ENCODE results near the gene CLDN1.

CLDN1 gene, protein sequence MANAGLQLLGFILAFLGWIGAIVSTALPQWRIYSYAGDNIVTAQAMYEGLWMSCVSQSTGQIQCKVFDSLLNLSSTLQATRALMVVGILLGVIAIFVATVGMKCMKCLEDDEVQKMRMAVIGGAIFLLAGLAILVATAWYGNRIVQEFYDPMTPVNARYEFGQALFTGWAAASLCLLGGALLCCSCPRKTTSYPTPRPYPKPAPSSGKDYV

DNA sequence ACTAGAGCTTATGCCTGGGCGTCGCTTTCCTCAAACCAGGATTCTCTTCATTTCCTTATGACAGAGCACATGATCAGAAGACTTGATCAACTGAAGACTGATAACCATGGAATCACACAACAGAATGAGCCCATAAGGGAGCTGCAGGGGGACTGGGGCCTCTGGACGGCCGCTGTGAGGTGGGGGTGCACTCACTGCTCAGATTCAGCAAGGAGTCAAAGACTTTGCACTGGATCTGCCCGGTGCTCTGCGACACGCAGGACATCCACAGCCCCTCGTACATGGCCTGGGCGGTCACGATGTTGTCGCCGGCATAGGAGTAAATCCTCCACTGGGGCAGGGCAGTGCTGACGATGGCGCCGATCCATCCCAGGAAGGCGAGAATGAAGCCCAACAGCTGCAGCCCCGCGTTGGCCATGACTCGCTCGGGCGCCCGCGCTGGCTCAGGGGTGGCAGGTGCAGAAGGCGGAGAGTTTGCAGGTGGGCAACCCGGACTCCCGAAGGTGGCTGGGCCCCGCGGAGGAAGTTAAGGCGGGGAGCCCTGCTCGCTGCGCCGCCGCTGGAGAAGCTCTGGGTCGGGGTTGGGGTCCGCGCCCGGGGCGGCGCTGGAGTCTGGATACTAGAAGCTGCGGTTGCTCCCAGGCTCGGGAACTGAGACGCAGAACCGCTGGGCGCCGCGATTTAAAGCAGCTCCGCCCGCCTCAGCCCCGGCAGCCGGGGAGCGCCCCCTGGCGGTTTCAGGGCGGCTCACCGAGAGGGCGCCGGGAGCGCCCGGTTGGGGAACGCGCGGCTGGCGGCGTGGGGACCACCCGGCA, at the start of gene CLDN1:
Gene CLDN1, minus strand, starts transcription at position 658 of the 815 bp plus-strand sequence. Its CDS starts 240 bp downstream, at position 418.
- peak; percentile 56 for DNase-seq (ENCODE audit: low spot score)

GRCh38 chr3:190371152-190371551, 48.9 kb upstream of the CLDN1 start:
- no peak for DNase-seq (ENCODE audit: low spot score)

GRCh38 chr3:190370369-190370768, 48.1 kb upstream of the CLDN1 start:
- no peak for DNase-seq (ENCODE audit: low spot score)

DNA sequence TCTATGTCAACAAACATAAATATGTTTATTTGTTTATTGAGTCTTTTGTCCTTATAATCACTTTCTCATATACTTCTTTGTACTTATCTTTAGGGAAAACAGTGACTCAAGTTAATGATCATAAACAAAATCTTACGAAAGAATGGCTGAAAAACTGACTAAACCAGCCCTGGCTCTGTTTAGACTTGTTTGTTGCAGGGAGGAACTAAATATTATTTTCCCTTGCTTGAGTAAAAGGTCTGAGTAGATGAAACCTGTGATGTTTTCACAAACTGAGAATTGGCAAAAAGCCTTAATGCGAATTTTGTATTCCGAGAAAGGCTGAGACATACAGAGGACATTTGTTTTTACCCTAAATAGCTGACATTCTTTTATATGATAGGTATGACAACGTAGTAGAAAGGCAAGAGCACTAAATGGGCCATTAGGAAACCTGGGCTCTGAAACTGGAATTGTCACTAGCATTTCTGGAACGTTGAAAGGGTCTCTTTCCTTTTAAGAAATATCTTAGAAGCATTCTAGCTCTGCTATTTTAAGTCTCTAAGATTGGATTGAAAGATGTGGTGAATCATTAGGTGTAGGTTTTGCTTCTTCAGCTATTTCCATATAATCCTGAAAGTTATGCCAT, 47.5 kb upstream of the CLDN1 start:
- no peak for DNase-seq (ENCODE audit: low spot score)

DNA sequence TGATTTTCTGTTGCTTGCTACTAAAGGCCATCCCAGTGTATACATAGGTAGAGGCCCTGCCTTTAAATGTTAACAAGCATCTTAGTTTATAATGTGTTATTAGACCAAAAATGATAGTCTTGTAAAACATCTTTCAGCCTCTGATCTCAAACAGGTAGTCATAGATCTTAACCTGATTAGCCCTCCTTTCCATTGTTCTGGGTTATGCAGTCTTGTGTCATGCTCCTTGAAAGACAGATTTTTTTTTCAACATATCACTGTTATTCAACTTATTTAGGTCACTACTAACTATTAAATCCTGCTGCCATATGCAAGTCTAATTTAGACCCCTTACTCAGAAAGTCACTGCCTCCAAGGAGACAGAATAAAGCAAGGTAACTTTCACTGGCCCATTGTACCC, 46.6 kb upstream of the CLDN1 start:
- DNase-seq (ENCODE audit: low spot score): no peak

DNA sequence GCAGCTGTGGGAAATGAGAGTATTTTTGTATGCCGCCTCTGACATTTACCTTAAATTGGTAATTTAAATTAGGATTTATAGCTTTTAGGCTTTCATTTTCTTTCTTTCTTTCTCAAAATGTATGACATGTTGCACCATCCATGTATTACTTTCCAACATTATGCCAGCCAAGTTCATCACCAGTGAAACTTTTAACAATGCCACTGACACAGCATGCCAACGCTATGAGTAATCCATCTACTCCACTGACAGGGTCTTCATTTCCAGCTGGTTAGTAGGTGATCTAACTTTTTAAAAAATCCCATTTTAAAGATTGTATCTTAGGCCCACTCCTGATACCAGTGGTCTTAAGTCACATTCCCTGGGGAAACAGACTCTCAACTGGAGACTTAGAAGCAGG, 43.9 kb upstream of the CLDN1 start:
- DNase-seq (ENCODE audit: low spot score): no peak

DNA sequence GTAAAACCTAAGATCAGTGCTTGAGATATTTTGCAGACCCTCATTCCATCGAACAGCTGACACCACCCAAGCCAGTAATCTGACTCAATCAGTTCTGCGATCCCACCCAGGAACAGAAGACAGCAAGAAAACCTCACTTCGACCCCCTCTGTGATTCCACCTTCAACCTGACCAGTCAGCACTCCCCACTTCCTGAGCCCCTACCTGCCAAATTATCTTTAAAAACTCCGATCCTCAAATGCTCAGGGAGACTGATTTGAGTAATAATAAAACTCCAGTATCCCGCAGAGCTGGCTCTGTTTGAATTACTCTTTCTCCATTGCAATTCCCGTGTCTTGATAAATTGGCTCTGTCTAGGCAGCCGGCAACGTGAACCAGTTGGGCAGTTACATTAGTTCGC, 40.0 kb upstream of the CLDN1 start:
- DNase-seq (ENCODE audit: low spot score): no peak

GRCh38 chr3:190361791-190362190, 39.5 kb upstream of the CLDN1 start:
- no peak for DNase-seq (ENCODE audit: low spot score)

DNA sequence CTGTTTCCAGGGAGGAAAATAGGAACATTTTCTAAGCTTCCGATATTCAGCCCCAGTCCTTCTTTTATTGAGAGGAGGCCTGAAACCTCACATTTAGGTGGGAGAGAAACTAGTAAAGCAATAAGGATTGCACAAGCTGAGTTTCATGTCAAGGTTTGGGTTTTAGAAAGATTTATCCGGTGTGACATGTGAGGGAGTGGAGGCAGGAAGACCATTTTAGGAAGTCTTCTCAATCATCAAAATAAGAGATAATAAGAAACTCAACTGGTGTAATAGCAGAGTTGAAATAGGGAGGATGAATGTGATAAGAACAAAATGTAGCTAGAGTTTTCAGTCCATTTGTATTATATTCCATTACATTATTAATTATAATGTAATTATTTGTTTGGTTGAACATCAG, 38.0 kb upstream of the CLDN1 start:
- DNase-seq (ENCODE audit: low spot score): no peak

DNA sequence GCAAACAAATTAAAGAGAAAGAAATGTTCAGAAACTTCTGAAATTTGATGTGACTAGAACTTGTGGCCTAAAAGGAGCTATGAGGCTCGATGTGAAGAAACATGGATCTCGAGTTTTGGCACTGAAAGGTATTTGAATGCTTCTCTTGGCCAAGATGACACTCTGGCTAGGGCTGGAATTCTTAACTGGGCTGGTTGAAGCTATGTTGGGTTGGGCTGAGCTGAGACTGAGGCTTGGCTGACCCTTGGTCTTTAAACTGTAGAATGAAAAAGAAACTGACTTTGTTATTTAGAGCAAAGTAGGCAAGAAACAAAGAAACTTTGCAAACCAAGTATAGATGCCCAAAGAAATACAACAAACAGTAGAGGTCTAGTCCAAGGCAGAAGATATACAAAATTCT, 37.6 kb upstream of the CLDN1 start:
- no peak for DNase-seq (ENCODE audit: low spot score)

- no peak for DNase-seq (ENCODE audit: low spot score)
These were observed 35.2 kb upstream of the CLDN1 start for GRCh38 chr3:190357468-190357867.

DNA sequence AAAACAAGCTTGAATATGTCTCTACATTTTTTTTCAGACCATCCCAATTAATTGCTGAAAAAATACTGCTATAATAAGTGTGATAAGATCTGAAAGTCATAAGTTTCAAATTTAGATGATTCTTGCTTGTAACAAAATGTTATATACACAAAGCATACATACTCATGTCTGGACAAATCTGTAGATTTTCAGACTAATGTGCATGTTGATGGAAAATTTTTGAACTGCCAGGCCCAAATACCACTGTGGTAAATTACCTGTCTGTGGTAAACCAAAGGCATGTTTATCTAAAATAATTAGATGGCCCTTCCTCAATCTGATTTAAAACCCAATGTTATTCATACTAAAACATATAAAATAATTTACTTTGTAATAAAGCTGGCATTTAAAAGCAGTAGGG, 34.0 kb upstream of the CLDN1 start:
- DNase-seq (ENCODE audit: low spot score): no peak

DNA sequence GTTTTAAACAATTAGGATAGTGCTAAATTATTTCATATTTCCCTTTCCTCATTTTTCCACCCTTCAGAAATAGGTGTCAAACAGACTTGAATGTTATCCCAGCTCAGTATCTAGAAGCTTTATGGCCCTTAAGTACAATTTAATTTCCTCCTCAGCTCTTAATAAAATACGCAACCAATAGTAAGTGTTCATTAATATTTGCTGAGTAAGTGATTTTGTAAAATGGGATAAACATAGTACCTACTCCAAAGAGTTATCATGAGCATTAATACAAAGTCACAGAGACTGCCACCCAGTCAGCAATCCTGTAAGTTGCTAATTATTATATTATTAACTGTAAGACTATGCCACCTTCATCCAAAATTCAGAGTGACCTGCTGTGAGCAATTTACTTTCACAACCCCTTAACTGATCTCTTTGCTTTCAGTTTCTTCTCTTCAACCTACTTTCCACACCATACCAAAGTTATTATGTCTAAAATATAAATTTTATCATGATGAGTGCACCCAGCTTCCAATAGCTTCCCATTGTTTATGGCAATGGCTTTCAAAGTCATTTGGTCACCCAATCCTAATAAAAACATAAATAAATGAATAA, 30.7 kb upstream of the CLDN1 start:
- no peak for DNase-seq (ENCODE audit: low spot score)

- no peak for DNase-seq (ENCODE audit: low spot score)
These were observed 24.3 kb upstream of the CLDN1 start for GRCh38 chr3:190346541-190346940.

DNA sequence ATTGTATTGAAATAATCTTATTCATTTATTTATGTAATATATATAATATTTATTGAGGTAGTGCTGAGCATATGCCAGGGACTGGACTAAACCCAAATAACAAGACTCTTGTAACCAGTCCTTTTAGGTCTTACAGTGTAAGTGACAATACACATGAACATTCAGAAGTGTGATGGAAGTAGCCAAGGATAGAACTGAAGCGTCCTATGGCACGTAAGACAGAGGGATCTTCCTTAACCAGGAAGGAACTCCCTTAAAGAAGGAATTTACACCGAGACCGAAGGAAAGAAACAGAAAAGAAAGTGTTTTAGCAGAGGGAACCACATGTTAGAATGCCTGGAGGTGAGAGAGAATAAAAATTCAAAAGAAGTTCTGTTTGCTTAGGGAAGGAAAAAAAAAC, 23.6 kb upstream of the CLDN1 start:
- DNase-seq (ENCODE audit: low spot score): no peak

- DNase-seq (ENCODE audit: low spot score): no peak
These were observed 23.0 kb upstream of the CLDN1 start for GRCh38 chr3:190345027-190345821.

GRCh38 chr3:190340071-190340470, 17.8 kb upstream of the CLDN1 start:
- DNase-seq (ENCODE audit: low spot score): no peak

- no peak for DNase-seq (ENCODE audit: low spot score)
These were observed 16.9 kb upstream of the CLDN1 start for GRCh38 chr3:190339130-190339529.

GRCh38 chr3:190338717-190339116, 16.5 kb upstream of the CLDN1 start:
- no peak for DNase-seq (ENCODE audit: low spot score)

GRCh38 chr3:190337301-190337700, 15.1 kb upstream of the CLDN1 start:
- DNase-seq (ENCODE audit: low spot score): no peak

GRCh38 chr3:190336516-190337189, 14.4 kb upstream of the CLDN1 start:
- DNase-seq (ENCODE audit: low spot score): no peak
